ENCODE results near the gene ATP6V1B1. TPM values are rescaled to one million over a fixed set of nuclear protein-coding genes. Genes with fewer than 3 reads are reported as not detected.

ATP6V1B1 gene
- total and polyA plus RNA-seq, 3 experiments from 2014 or later = not detected

- H3K36me3 Mint-ChIP-seq = no peaks in the 10 kb centered on the region
- CTCF ChIA-PET = interaction anchor here (0.9 kb wide), 1 partner anchor 50 kb away, joined by 3 read pairs; no protein-coding TSS in a partner anchor
Observed at GRCh38 chr2:70936165-70936978, 672 bp downstream of the ATP6V1B1 start.

GRCh38 chr2:70936979-70937811 is 1.5 kb downstream of the ATP6V1B1 start:
- Mint-ChIP-seq H3K27ac (no peak overlapping the region), H3K4me3 (no peak overlapping the region), H3K36me3 (no peaks in the 10 kb centered on the region), H3K27me3 (peaks cover 6 to 22% of the 10 kb centered on the region in 2 donors), H3K9me3 (no peaks in the 10 kb centered on the region), H3K4me1 (no peaks in the 10 kb centered on the region)
- H3K9me3 ChIP-seq (ENCODE audit: low read length) = no peaks in the 10 kb centered on the region
- H3K4me1 ChIP-seq (ENCODE audit: insufficient read depth, low read length) = no peaks in the 10 kb centered on the region
- H3K4me3 ChIP-seq (ENCODE audit: low read length) = no peak overlapping the region
- DNase-seq = no peak
- ChIA-PET POLR2A (no interaction called here), CTCF (interaction anchor here (0.9 kb wide), 1 partner anchor 49 kb away, joined by 3 read pairs; no protein-coding TSS in a partner anchor)
- no peaks in the 10 kb centered on the region for H3K27me3 ChIP-seq (ENCODE audit: insufficient read depth, low read length, poor library complexity, severe bottlenecking)
- no peak overlapping the region for H3K27ac ChIP-seq (ENCODE audit: low read depth, low read length)
- no peaks in the 10 kb centered on the region for H3K36me3 ChIP-seq (ENCODE audit: insufficient read depth, low read length)

More at GRCh38 chr2:70936165-70936978, 672 bp downstream of the ATP6V1B1 start:
- Mint-ChIP-seq H3K27me3 (peaks cover 9 to 27% of the 10 kb centered on the region in 2 donors), H3K4me3 (no peak overlapping the region), H3K27ac (no peak overlapping the region), H3K9me3 (no peaks in the 10 kb centered on the region), H3K4me1 (no peaks in the 10 kb centered on the region)
- no peaks in the 10 kb centered on the region for H3K27me3 ChIP-seq (ENCODE audit: insufficient read depth, low read length, poor library complexity, severe bottlenecking)
- H3K9me3 ChIP-seq (ENCODE audit: low read length) = no peaks in the 10 kb centered on the region
- DNase-seq = no peak
- H3K4me1 ChIP-seq (ENCODE audit: insufficient read depth, low read length) = no peaks in the 10 kb centered on the region
- H3K27ac ChIP-seq (ENCODE audit: low read depth, low read length) = no peak overlapping the region
- POLR2A ChIA-PET = no interaction called here
- no peak overlapping the region for H3K4me3 ChIP-seq (ENCODE audit: low read length)
- H3K36me3 ChIP-seq (ENCODE audit: insufficient read depth, low read length) = no peaks in the 10 kb centered on the region

GRCh38 chr2:70937866-70938585 is 2.3 kb downstream of the ATP6V1B1 start:
- H3K27ac ChIP-seq (ENCODE audit: low read depth, low read length) = no peak overlapping the region
- ChIA-PET CTCF (interaction anchor here (1.1 kb wide), 1 partner anchor 10 kb away, joined by 8 read pairs; no protein-coding TSS in a partner anchor), POLR2A (interaction anchor here (0.6 kb wide), 1 partner anchor 210 kb away, joined by 3 read pairs; no protein-coding TSS in a partner anchor)
- no peaks in the 10 kb centered on the region for H3K4me1 ChIP-seq (ENCODE audit: insufficient read depth, low read length)
- H3K36me3 Mint-ChIP-seq = no peaks in the 10 kb centered on the region
- no peaks in the 10 kb centered on the region for H3K9me3 ChIP-seq (ENCODE audit: low read length)
- H3K4me3 Mint-ChIP-seq = no peak overlapping the region
- H3K27me3 ChIP-seq (ENCODE audit: insufficient read depth, low read length, poor library complexity, severe bottlenecking) = no peaks in the 10 kb centered on the region
- H3K4me3 ChIP-seq (ENCODE audit: low read length) = no peak overlapping the region
- H3K4me1 Mint-ChIP-seq = no peaks in the 10 kb centered on the region
- H3K9me3 Mint-ChIP-seq = no peaks in the 10 kb centered on the region
- no peak for DNase-seq
- H3K27ac Mint-ChIP-seq = no peak overlapping the region
- H3K27me3 Mint-ChIP-seq = peaks cover 5 to 21% of the 10 kb centered on the region in 2 donors
- no peaks in the 10 kb centered on the region for H3K36me3 ChIP-seq (ENCODE audit: insufficient read depth, low read length)

GRCh38 chr2:70938586-70938950 is 2.9 kb downstream of the ATP6V1B1 start:
- CTCF ChIA-PET = interaction anchor here (1.1 kb wide), 1 partner anchor 9 kb away, joined by 8 read pairs; no protein-coding TSS in a partner anchor
- no peak overlapping the region for H3K4me3 ChIP-seq (ENCODE audit: low read length)

GRCh38 chr2:70939001-70939838 is 3.5 kb downstream of the ATP6V1B1 start:
- Mint-ChIP-seq H3K9me3 (no peaks in the 10 kb centered on the region), H3K27me3 (peaks cover 7 to 23% of the 10 kb centered on the region in 2 donors), H3K4me1 (no peaks in the 10 kb centered on the region), H3K4me3 (no peak overlapping the region), H3K36me3 (no peaks in the 10 kb centered on the region), H3K27ac (no peak overlapping the region)
- H3K27me3 ChIP-seq (ENCODE audit: insufficient read depth, low read length, poor library complexity, severe bottlenecking) = no peaks in the 10 kb centered on the region
- H3K4me1 ChIP-seq (ENCODE audit: insufficient read depth, low read length) = no peaks in the 10 kb centered on the region
- DNase-seq = peak in 1 of 5 donors; percentile 26
- H3K4me3 ChIP-seq (ENCODE audit: low read length) = no peak overlapping the region
- CTCF ChIA-PET = interaction anchor here (1.1 kb wide), 1 partner anchor 9 kb away, joined by 8 read pairs; no protein-coding TSS in a partner anchor
- H3K36me3 ChIP-seq (ENCODE audit: insufficient read depth, low read length) = no peaks in the 10 kb centered on the region
- no peaks in the 10 kb centered on the region for H3K9me3 ChIP-seq (ENCODE audit: low read length)
- H3K27ac ChIP-seq (ENCODE audit: low read depth, low read length) = no peak overlapping the region
- POLR2A ChIA-PET = no interaction called here

More at GRCh38 chr2:70938586-70938950, 2.9 kb downstream of the ATP6V1B1 start:
- H3K36me3 ChIP-seq (ENCODE audit: insufficient read depth, low read length) = no peaks in the 10 kb centered on the region
- no peak for DNase-seq
- H3K27ac ChIP-seq (ENCODE audit: low read depth, low read length) = no peak overlapping the region
- H3K27ac Mint-ChIP-seq = peak overlapping the region in 1 of 8 donors; percentile 84
- no peaks in the 10 kb centered on the region for H3K27me3 ChIP-seq (ENCODE audit: insufficient read depth, low read length, poor library complexity, severe bottlenecking)
- peaks cover 5 to 17% of the 10 kb centered on the region in 2 donors for H3K27me3 Mint-ChIP-seq
- no peaks in the 10 kb centered on the region for H3K4me1 ChIP-seq (ENCODE audit: insufficient read depth, low read length)
- POLR2A ChIA-PET = interaction anchor here (0.6 kb wide), 1 partner anchor 210 kb away, joined by 3 read pairs; no protein-coding TSS in a partner anchor
- H3K9me3 Mint-ChIP-seq = no peaks in the 10 kb centered on the region
- H3K9me3 ChIP-seq (ENCODE audit: low read length) = no peaks in the 10 kb centered on the region
- H3K4me1 Mint-ChIP-seq = no peaks in the 10 kb centered on the region
- H3K4me3 Mint-ChIP-seq = no peak overlapping the region
- no peaks in the 10 kb centered on the region for H3K36me3 Mint-ChIP-seq

- no peaks in the 10 kb centered on the region for H3K4me1 Mint-ChIP-seq
- H3K36me3 Mint-ChIP-seq = no peaks in the 10 kb centered on the region
- no peak overlapping the region for H3K4me3 ChIP-seq (ENCODE audit: low read length)
- peak in 1 of 5 donors; percentile 38 for DNase-seq
- no peaks in the 10 kb centered on the region for H3K36me3 ChIP-seq (ENCODE audit: insufficient read depth, low read length)
- H3K4me1 ChIP-seq (ENCODE audit: insufficient read depth, low read length) = no peaks in the 10 kb centered on the region
- H3K27me3 Mint-ChIP-seq = peaks cover 7 to 24% of the 10 kb centered on the region in 2 donors
- H3K4me3 Mint-ChIP-seq = no peak overlapping the region
- no peak overlapping the region for H3K27ac ChIP-seq (ENCODE audit: low read depth, low read length)
- no peak overlapping the region for H3K27ac Mint-ChIP-seq
- no peaks in the 10 kb centered on the region for H3K9me3 ChIP-seq (ENCODE audit: low read length)
- H3K27me3 ChIP-seq (ENCODE audit: insufficient read depth, low read length, poor library complexity, severe bottlenecking) = no peaks in the 10 kb centered on the region
- ChIA-PET CTCF (no interaction called here), POLR2A (no interaction called here)
- H3K9me3 Mint-ChIP-seq = no peaks in the 10 kb centered on the region
Observed at GRCh38 chr2:70939839-70940580, 4.3 kb downstream of the ATP6V1B1 start.

- Mint-ChIP-seq H3K27me3 (peaks cover 7 to 27% of the 10 kb centered on the region in 2 donors), H3K4me1 (no peaks in the 10 kb centered on the region), H3K36me3 (no peaks in the 10 kb centered on the region), H3K27ac (peak overlapping the region in 1 of 8 donors; percentile 3), H3K4me3 (no peak overlapping the region), H3K9me3 (no peaks in the 10 kb centered on the region)
- POLR2A ChIA-PET = no interaction called here
- CTCF ChIA-PET = interaction anchor here (0.7 kb wide), 1 partner anchor 637 kb away, joined by 3 read pairs; no protein-coding TSS in a partner anchor
- H3K36me3 ChIP-seq (ENCODE audit: insufficient read depth, low read length) = no peaks in the 10 kb centered on the region
- H3K27ac ChIP-seq (ENCODE audit: low read depth, low read length) = no peak overlapping the region
- no peaks in the 10 kb centered on the region for H3K9me3 ChIP-seq (ENCODE audit: low read length)
- H3K27me3 ChIP-seq (ENCODE audit: insufficient read depth, low read length, poor library complexity, severe bottlenecking) = no peaks in the 10 kb centered on the region
- peak in 1 of 5 donors; percentile 43 for DNase-seq
- no peak overlapping the region for H3K4me3 ChIP-seq (ENCODE audit: low read length)
- no peaks in the 10 kb centered on the region for H3K4me1 ChIP-seq (ENCODE audit: insufficient read depth, low read length)
Observed at GRCh38 chr2:70941186-70941585, 5.5 kb downstream of the ATP6V1B1 start.
